Measurements from ENCODE around the gene GNAL.

GRCh38 chr18:11729556-11729955, 40.5 kb downstream of the GNAL start:
- TF ChIP-seq CTCF (conservative IDR thresholded peaks at IDR 0.05; ENCODE audit: low read depth, low read length) (no peak), EZH2phosphoT487 (IDR thresholded peaks at IDR 0.05; ENCODE audit: borderline replicate concordance, low read length) (no peak)
